ENCODE measurements around the gene ALOX12B.
"Not testable (repeated sequence)": the region's sequence is repeated elsewhere in the genome, so short reads cannot be mapped to it uniquely, and the experiment has no call there.

The ALOX12B gene

DNA sequence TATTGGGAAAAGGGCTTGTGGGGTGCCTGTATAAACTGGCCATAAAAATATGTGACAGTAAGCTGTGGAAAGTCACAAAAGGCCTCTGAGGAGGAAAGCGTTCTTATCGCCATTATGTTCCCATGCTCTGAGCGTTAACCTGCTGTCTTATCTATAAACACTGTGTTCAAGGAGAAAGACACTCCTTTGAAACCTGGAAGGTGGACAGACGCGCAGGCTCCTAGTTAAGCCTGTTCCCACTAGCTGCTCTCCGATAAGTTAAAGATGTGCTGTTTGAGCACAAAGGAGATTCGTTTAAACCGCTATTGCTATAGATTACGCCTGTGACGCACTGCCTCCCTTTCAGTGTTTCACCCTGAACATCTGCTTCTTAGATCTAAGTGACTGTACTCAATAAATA lies 5.2 kb downstream of the ALOX12B start:
- Histone ChIP-seq H3K36me3 (ENCODE audit: control insufficient read depth, insufficient read depth, low read length) (no peaks in the 10 kb centered on the region), H3K9me3 (ENCODE audit: control insufficient read depth, insufficient read depth, low read length) (no peaks in the 10 kb centered on the region), H3K27me3 (ENCODE audit: control insufficient read depth, insufficient read depth, low read length) (no peaks in the 10 kb centered on the region), H3K4me1 (ENCODE audit: control insufficient read depth, insufficient read depth, low read length) (0 out of 2 replicates have a peak, but pooled peaks cover 2% of the 10 kb centered on the region), H3K4me3 (ENCODE audit: low read length) (no peak overlapping the region), H3K27ac (ENCODE audit: low read length) (no peak overlapping the region)
- DNase-seq (ENCODE audit: low read depth, low spot score), result no peak
- WGBS (ENCODE audit: insufficient coverage, insufficient read length), result no CpG with 5 or more reads among the region's 10 CpGs

DNA sequence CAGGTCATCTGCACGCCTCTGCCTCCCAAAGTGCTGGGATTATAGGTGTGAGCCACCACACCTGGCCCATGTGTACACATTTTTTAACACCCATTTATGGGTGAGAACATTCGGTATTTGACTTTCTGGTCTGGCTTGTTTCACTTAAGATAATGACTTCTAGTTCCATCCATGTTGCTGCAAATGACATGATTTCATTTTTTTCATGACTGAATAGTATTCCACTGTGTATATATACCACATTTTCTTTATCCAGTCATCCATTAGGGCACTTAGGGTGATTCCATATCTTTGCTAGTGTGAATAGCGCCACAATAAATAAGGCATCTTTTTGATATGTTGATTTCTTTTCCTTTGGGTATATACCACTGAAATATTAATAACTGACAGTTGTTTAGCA lies 5.6 kb downstream of the ALOX12B start:
- Histone ChIP-seq H3K36me3 (ENCODE audit: control insufficient read depth, insufficient read depth, low read length) (no peaks in the 10 kb centered on the region), H3K27me3 (ENCODE audit: control insufficient read depth, insufficient read depth, low read length) (no peaks in the 10 kb centered on the region), H3K9me3 (ENCODE audit: control insufficient read depth, insufficient read depth, low read length) (no peaks in the 10 kb centered on the region), H3K4me3 (ENCODE audit: low read length) (no peak overlapping the region), H3K27ac (ENCODE audit: low read length) (no peak overlapping the region), H3K4me1 (ENCODE audit: control insufficient read depth, insufficient read depth, low read length) (0 out of 2 replicates have a peak, but pooled peaks cover 2% of the 10 kb centered on the region)
- WGBS (ENCODE audit: insufficient coverage, insufficient read length), result no CpG with 5 or more reads among the region's 3 CpGs
- DNase-seq (ENCODE audit: low read depth, low spot score), result no peak

DNA sequence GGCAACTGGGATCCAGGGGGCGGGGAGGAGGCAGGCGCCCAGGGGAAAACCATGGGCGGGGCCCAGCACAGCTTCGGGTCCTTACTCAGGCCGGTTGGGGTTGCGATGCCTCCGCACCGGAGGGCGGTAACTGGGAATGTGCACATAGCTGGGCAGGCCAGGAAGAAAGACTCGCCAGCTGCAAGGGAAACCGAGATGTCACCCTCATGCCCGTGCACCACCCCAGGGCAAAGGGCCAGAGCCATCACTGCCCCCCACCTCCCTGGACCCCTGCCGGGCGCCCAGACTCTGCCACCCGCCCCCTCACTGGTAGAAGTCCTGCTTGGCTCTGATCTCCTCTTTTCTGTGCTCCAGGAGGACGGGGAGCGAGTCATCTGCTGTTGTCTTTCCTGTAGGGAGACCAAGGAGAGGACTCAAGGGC lies 6.7 kb downstream of the ALOX12B start:
- Histone ChIP-seq H3K9me3 (ENCODE audit: control insufficient read depth, insufficient read depth, low read length) (no peaks in the 10 kb centered on the region), H3K27me3 (ENCODE audit: control insufficient read depth, insufficient read depth, low read length) (no peaks in the 10 kb centered on the region), H3K27ac (ENCODE audit: low read length) (no peak overlapping the region), H3K4me3 (ENCODE audit: low read length) (no peak overlapping the region), H3K36me3 (ENCODE audit: control insufficient read depth, insufficient read depth, low read length) (no peaks in the 10 kb centered on the region), H3K4me1 (ENCODE audit: control insufficient read depth, insufficient read depth, low read length) (0 out of 2 replicates have a peak, but pooled peaks cover 2% of the 10 kb centered on the region)
- no CpG with 5 or more reads among the region's 17 CpGs for WGBS (ENCODE audit: insufficient coverage, insufficient read length)
- DNase-seq (ENCODE audit: low read depth, low spot score), result no peak

GRCh38 chr17:8080208-8080798 lies 7.2 kb downstream of the ALOX12B start:
- Histone ChIP-seq H3K27ac (ENCODE audit: low read length) (no peak overlapping the region), H3K4me1 (ENCODE audit: control insufficient read depth, insufficient read depth, low read length) (0 out of 2 replicates have a peak, but pooled peaks cover 2% of the 10 kb centered on the region), H3K36me3 (ENCODE audit: control insufficient read depth, insufficient read depth, low read length) (no peaks in the 10 kb centered on the region), H3K4me3 (ENCODE audit: low read length) (peak overlapping the region; percentile 30; the same call in 1 of the 2 replicates), H3K9me3 (ENCODE audit: control insufficient read depth, insufficient read depth, low read length) (no peaks in the 10 kb centered on the region), H3K27me3 (ENCODE audit: control insufficient read depth, insufficient read depth, low read length) (peaks cover 1% of the 10 kb centered on the region; the same call in 1 of the 2 replicates)
- WGBS (ENCODE audit: insufficient coverage, insufficient read length), result no CpG with 5 or more reads among the region's 25 CpGs
- no peak for DNase-seq (ENCODE audit: low read depth, low spot score)

DNA sequence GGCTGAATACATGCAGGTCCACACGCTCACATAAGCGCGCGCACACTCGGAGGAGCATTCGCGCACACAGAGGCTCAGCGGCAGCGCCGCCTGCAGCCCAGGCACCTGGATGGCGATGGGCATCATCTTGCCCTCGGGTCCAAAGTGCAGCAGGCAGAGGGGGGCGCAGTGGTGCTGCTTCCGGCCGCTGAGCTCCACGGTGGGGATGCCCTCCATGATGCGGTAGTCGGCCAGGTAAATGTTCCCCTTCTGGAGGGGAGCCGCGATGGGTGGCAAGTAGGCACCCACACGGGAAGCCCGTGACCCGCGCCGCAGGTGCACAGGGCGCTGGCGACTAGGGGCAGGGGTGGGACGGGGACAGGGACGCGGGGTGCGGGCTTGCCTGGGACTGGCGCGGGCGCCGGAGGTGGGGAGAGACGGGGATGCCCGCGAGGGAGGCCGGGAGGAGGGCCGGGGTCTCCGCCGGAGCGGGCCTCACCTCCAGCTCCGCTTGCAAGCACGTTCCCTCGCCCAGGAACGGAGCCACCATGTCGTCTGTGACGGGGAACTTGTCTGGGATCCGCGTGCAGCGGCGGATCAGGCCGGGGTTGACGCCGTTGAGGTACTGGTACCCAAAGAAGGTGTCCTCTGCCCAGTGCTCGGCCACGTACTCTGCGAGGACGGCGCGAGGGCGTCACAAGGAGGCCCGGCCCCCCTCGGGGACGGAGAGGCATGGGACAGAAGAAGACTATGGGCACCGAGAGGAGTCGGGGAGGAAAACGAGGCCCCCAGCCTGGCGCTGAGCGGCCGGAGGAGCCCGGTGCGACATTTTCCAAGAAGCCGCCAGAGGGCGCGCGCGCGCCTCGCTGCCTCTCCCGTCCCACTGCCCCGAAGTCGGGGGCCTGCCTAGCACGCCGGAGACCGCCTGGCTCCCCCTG lies 8.0 kb downstream of the ALOX12B start:
- Histone ChIP-seq H3K9me3 (ENCODE audit: control insufficient read depth, insufficient read depth, low read length) (no peaks in the 10 kb centered on the region), H3K4me1 (ENCODE audit: control insufficient read depth, insufficient read depth, low read length) (peaks cover 2% of the 10 kb centered on the region; the same call in 1 of the 2 replicates), H3K27ac (ENCODE audit: low read length) (no peak overlapping the region), H3K36me3 (ENCODE audit: control insufficient read depth, insufficient read depth, low read length) (no peaks in the 10 kb centered on the region), H3K27me3 (ENCODE audit: control insufficient read depth, insufficient read depth, low read length) (peaks cover 8% of the 10 kb centered on the region), H3K4me3 (ENCODE audit: low read length) (peak overlapping the region; percentile 30)
- no CpG with 5 or more reads among the region's 87 CpGs for WGBS (ENCODE audit: insufficient coverage, insufficient read length)
- DNase-seq (ENCODE audit: low read depth, low spot score), result peak; percentile 47

- not testable (repeated sequence) for H3K4me3 ChIP-seq (ENCODE audit: low read length); H3K27ac ChIP-seq (ENCODE audit: low read length); H3K36me3 ChIP-seq (ENCODE audit: control insufficient read depth, insufficient read depth, low read length); DNase-seq (ENCODE audit: low read depth, low spot score); H3K9me3 ChIP-seq (ENCODE audit: control insufficient read depth, insufficient read depth, low read length); H3K4me1 ChIP-seq (ENCODE audit: control insufficient read depth, insufficient read depth, low read length)
- WGBS (ENCODE audit: insufficient coverage, insufficient read length), result no CpG with 5 or more reads among the region's 5 CpGs
- H3K27me3 ChIP-seq (ENCODE audit: control insufficient read depth, insufficient read depth, low read length), result peaks cover 22% of the 10 kb centered on the region
These were observed 9.6 kb downstream of the ALOX12B start for GRCh38 chr17:8077939-8078338.

DNA sequence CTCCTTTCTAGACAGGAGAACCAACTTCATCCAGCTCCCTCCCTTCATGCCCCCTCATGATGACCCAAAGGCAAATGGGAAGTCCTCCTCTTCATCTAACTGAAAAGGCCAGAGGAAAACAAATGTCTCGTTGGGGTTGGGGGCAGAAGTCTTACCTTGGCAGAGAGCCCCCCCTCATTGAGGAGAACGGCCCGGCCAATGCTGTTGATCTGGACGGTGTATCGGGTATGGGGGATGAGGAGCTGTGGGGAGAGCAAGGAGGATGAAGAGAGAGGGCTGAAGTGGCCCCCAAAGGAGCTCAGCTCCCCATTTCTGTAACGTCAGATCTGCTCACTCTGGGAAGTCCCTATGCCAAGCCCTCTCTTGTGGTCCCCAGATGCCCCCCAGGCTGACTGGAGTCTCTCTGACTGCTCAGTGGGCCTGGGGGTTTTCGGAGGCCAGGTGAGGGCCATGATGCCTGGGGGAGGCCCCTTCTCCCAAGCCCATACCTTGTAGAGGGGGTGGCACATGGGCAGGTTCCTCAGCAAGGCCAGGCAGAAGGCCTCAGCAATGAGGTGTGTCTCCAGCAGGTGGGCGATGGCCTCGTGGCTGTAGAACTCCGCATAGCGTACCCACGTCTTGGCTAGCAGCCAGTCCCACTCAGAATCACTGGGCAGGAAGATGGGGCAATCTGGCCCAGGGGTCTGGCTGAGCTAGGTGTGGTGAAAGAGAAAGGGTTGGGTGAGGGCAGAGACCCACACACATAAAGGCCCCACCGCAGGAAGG lies 10.8 kb downstream of the ALOX12B start:
- H3K36me3 ChIP-seq (ENCODE audit: control insufficient read depth, insufficient read depth, low read length), result no peaks in the 10 kb centered on the region
- H3K4me3 ChIP-seq (ENCODE audit: low read length), result no peak overlapping the region
- no peak overlapping the region for H3K27ac ChIP-seq (ENCODE audit: low read length)
- no peak for DNase-seq (ENCODE audit: low read depth, low spot score)
- WGBS (ENCODE audit: insufficient coverage, insufficient read length), result no CpG with 5 or more reads among the region's 13 CpGs
- H3K9me3 ChIP-seq (ENCODE audit: control insufficient read depth, insufficient read depth, low read length), result no peaks in the 10 kb centered on the region
- H3K27me3 ChIP-seq (ENCODE audit: control insufficient read depth, insufficient read depth, low read length), result peaks cover 34% of the 10 kb centered on the region
- peaks cover 4% of the 10 kb centered on the region; the same call in 1 of the 2 replicates for H3K4me1 ChIP-seq (ENCODE audit: control insufficient read depth, insufficient read depth, low read length)

- no CpG with 5 or more reads among the region's 14 CpGs for WGBS (ENCODE audit: insufficient coverage, insufficient read length)
- Histone ChIP-seq H3K4me3 (ENCODE audit: low read length) (no peak overlapping the region), H3K27me3 (ENCODE audit: control insufficient read depth, insufficient read depth, low read length) (peaks cover 42% of the 10 kb centered on the region), H3K36me3 (ENCODE audit: control insufficient read depth, insufficient read depth, low read length) (no peaks in the 10 kb centered on the region), H3K4me1 (ENCODE audit: control insufficient read depth, insufficient read depth, low read length) (peaks cover 3% of the 10 kb centered on the region; the same call in 1 of the 2 replicates), H3K9me3 (ENCODE audit: control insufficient read depth, insufficient read depth, low read length) (no peaks in the 10 kb centered on the region), H3K27ac (ENCODE audit: low read length) (no peak overlapping the region)
- no peak for DNase-seq (ENCODE audit: low read depth, low spot score)
These were observed 11.8 kb downstream of the ALOX12B start for GRCh38 chr17:8075574-8076342.

GRCh38 chr17:8075081-8075480 lies 12.4 kb downstream of the ALOX12B start:
- Histone ChIP-seq H3K36me3 (ENCODE audit: control insufficient read depth, insufficient read depth, low read length) (no peaks in the 10 kb centered on the region), H3K4me3 (ENCODE audit: low read length) (no peak overlapping the region), H3K4me1 (ENCODE audit: control insufficient read depth, insufficient read depth, low read length) (peaks cover 2% of the 10 kb centered on the region; the same call in 1 of the 2 replicates), H3K27me3 (ENCODE audit: control insufficient read depth, insufficient read depth, low read length) (peaks cover 42% of the 10 kb centered on the region), H3K9me3 (ENCODE audit: control insufficient read depth, insufficient read depth, low read length) (no peaks in the 10 kb centered on the region), H3K27ac (ENCODE audit: low read length) (no peak overlapping the region)
- WGBS (ENCODE audit: insufficient coverage, insufficient read length), result no CpG with 5 or more reads among the region's 3 CpGs
- DNase-seq (ENCODE audit: low read depth, low spot score), result no peak
